K562 (cell line): ENCODE data around the gene FOXN1.

Experiments used
- FOXK2 ChIP-seq, 2 experiments: fragments of 450-650 bp; IDR thresholded peaks in 1 of 2; conservative IDR thresholded peaks in 1 of 2; 2 replicates each; pipeline ENCODE4 v1.6.1; 2016; ENCODE audit warnings: low read depth in 2 of 2, mild to moderate bottlenecking in 1 of 2
- GABPA ChIP-seq: fragments of 200-800 bp; sonication (Bioruptor generic); conservative IDR thresholded peaks from 2 replicates; pipeline ENCODE4 v1.6.1; 2016; ENCODE audit warnings: low read depth, missing genetic modification characterization, missing compliant biosample characterization
- HMG20B ChIP-seq: fragments of 250-450 bp; sonication (Bioruptor Pico); IDR thresholded peaks from 2 replicates; pipeline ENCODE4 v1.5.0; 2021; ENCODE audit warnings: mild to moderate bottlenecking
- L3MBTL2 ChIP-seq: fragments of 450-650 bp; IDR thresholded peaks from 2 replicates; pipeline ENCODE4 v1.6.1; 2016; ENCODE audit warnings: mild to moderate bottlenecking, moderate library complexity
- MYC ChIP-seq, 2 experiments: fragments of 250-450 bp in 1 of 2; sonication (Bioruptor Pico) in 1 of 2; IDR thresholded peaks; 2 replicates each; pipeline versions ENCODE4 v1.5.1 to v1.6.1; 2012 to 2021; ENCODE audit warnings: low read depth in 2 of 2, borderline replicate concordance in 1 of 2, improper control_type of control experiment in 1 of 2, low read length in 1 of 2, mild to moderate bottlenecking in 1 of 2, moderate library complexity in 1 of 2
- NR1H2 ChIP-seq: sonication (generic); formaldehyde crosslinking; IDR thresholded peaks from 2 replicates; pipeline ENCODE4 v1.4.0; 2020; ENCODE audit warnings: mild to moderate bottlenecking, missing genetic modification reagents
- POLR2A ChIP-seq: fragments of 450-650 bp; conservative IDR thresholded peaks from 2 replicates; pipeline ENCODE4 v1.6.1; 2016
- SRSF1 ChIP-seq: fragments of 200-400 bp; formaldehyde crosslinking; IDR thresholded peaks from 2 replicates; pipeline ENCODE4 v1.6.1; 2017; ENCODE audit warnings: mild to moderate bottlenecking, low read depth, low read length, moderate library complexity
- ZNF316 ChIP-seq: fragments of 450-650 bp; IDR thresholded peaks from 2 replicates; pipeline ENCODE4 v1.6.1; 2016
- ZNF431 ChIP-seq: sonication (generic); formaldehyde crosslinking; IDR thresholded peaks from 2 replicates; pipeline ENCODE4 v1.8.0; 2022; ENCODE audit warnings: mild to moderate bottlenecking, missing genetic modification reagents
- TF ChIP-seq, protein P1 (sequence below), 3 experiments: IDR thresholded peaks in 2 of 3; conservative IDR thresholded peaks in 1 of 3; 2 replicates each; pipeline ENCODE4 v1.5.1; 2011 to 2012; ENCODE audit warnings: low read length in 3 of 3, mild to moderate bottlenecking in 3 of 3, control low read depth in 2 of 3, improper control_type of control experiment in 1 of 3, inconsistent platforms in 1 of 3, low read depth in 1 of 3, mixed read lengths in 1 of 3, moderate library complexity in 1 of 3; ENCODE audit not compliant: insufficient read depth in 2 of 3
- TF ChIP-seq, protein P2 (sequence below): sonication (generic); formaldehyde crosslinking; IDR thresholded peaks from 2 replicates; pipeline ENCODE4 v1.8.0; 2023; ENCODE audit warnings: mild to moderate bottlenecking, missing genetic modification reagents
- TF ChIP-seq, protein P3 (sequence below), 2 experiments: fragments of 450-650 bp; formaldehyde crosslinking in 1 of 2; IDR thresholded peaks; 2 replicates each; pipeline versions ENCODE4 v1.4.0 to v1.6.1; 2014 to 2020; ENCODE audit warnings: mild to moderate bottlenecking in 2 of 2, borderline replicate concordance in 1 of 2, low read depth in 1 of 2
- TF ChIP-seq, protein P4 (sequence below): sonication (generic); formaldehyde crosslinking; IDR thresholded peaks from 2 replicates; pipeline ENCODE4 v1.9.0; 2022; ENCODE audit warnings: mild to moderate bottlenecking, missing genetic modification reagents

DNA sequence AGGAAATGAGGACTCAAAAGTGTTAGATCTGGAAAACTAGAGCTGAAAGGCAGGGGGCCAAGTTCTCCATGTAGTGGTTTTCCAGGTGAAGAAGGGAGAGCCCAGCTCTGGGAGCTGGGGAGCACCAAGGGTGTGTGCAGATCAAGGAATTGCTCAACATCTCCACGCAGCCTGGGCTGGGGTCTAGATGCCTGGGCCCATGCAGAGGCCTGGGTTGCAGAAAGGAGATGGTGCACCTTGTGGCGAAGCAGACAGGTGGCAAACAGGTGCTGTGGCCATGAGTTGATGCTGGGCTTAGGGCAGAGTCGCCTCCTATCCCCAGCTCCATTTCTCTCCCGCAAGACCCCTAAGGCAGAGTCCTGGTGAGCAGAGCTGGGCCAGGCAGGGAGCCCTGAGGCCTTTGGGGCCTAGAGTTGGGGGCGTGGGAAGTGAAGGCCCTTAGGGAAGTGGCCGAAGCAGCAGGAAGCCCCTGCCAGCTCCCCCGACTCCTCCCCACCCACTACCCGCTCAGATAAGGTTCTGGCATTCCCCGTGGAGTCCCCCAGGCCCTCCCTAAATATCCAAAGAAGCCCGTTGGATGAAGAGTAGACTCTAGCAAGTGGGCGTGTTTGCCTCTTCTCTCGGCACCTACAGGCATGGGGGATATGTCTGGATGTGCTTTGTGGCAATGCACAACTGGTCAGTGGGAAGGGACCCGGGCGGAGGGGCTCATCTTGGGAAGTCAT, 777 bp downstream of the FOXN1 start:
- TF ChIP-seq, protein P1, sequence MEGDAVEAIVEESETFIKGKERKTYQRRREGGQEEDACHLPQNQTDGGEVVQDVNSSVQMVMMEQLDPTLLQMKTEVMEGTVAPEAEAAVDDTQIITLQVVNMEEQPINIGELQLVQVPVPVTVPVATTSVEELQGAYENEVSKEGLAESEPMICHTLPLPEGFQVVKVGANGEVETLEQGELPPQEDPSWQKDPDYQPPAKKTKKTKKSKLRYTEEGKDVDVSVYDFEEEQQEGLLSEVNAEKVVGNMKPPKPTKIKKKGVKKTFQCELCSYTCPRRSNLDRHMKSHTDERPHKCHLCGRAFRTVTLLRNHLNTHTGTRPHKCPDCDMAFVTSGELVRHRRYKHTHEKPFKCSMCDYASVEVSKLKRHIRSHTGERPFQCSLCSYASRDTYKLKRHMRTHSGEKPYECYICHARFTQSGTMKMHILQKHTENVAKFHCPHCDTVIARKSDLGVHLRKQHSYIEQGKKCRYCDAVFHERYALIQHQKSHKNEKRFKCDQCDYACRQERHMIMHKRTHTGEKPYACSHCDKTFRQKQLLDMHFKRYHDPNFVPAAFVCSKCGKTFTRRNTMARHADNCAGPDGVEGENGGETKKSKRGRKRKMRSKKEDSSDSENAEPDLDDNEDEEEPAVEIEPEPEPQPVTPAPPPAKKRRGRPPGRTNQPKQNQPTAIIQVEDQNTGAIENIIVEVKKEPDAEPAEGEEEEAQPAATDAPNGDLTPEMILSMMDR (IDR thresholded peaks at IDR 0.05 in 2 of 3, conservative IDR thresholded peaks at IDR 0.05 in 1 of 3; ENCODE audit: insufficient read depth in 2 of 3, low read depth in 1 of 3, low read length in 3 of 3): no peak
- TF ChIP-seq FOXK2 (conservative IDR thresholded peaks at IDR 0.05 in 1 of 2, IDR thresholded peaks at IDR 0.05 in 1 of 2; ENCODE audit: low read depth in 2 of 2) (no peak), GABPA (no peak), ZNF431 (CRISPR knock-in tag) (no peak), SRSF1 (no peak), ZNF316 (no peak), L3MBTL2 (no peak), POLR2A (no peak), HMG20B (no peak), MYC (IDR thresholded peaks at IDR 0.05; ENCODE audit: low read depth, low read length) (no peak), MYC (CRISPR knock-in tag; IDR thresholded peaks at IDR 0.05; ENCODE audit: borderline replicate concordance, low read depth) (no peak), NR1H2 (CRISPR knock-in tag) (no peak)
- TF ChIP-seq, protein P2, sequence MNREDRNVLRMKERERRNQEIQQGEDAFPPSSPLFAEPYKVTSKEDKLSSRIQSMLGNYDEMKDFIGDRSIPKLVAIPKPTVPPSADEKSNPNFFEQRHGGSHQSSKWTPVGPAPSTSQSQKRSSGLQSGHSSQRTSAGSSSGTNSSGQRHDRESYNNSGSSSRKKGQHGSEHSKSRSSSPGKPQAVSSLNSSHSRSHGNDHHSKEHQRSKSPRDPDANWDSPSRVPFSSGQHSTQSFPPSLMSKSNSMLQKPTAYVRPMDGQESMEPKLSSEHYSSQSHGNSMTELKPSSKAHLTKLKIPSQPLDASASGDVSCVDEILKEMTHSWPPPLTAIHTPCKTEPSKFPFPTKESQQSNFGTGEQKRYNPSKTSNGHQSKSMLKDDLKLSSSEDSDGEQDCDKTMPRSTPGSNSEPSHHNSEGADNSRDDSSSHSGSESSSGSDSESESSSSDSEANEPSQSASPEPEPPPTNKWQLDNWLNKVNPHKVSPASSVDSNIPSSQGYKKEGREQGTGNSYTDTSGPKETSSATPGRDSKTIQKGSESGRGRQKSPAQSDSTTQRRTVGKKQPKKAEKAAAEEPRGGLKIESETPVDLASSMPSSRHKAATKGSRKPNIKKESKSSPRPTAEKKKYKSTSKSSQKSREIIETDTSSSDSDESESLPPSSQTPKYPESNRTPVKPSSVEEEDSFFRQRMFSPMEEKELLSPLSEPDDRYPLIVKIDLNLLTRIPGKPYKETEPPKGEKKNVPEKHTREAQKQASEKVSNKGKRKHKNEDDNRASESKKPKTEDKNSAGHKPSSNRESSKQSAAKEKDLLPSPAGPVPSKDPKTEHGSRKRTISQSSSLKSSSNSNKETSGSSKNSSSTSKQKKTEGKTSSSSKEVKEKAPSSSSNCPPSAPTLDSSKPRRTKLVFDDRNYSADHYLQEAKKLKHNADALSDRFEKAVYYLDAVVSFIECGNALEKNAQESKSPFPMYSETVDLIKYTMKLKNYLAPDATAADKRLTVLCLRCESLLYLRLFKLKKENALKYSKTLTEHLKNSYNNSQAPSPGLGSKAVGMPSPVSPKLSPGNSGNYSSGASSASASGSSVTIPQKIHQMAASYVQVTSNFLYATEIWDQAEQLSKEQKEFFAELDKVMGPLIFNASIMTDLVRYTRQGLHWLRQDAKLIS (CRISPR knock-in tag): no peak
- TF ChIP-seq, protein P3, sequence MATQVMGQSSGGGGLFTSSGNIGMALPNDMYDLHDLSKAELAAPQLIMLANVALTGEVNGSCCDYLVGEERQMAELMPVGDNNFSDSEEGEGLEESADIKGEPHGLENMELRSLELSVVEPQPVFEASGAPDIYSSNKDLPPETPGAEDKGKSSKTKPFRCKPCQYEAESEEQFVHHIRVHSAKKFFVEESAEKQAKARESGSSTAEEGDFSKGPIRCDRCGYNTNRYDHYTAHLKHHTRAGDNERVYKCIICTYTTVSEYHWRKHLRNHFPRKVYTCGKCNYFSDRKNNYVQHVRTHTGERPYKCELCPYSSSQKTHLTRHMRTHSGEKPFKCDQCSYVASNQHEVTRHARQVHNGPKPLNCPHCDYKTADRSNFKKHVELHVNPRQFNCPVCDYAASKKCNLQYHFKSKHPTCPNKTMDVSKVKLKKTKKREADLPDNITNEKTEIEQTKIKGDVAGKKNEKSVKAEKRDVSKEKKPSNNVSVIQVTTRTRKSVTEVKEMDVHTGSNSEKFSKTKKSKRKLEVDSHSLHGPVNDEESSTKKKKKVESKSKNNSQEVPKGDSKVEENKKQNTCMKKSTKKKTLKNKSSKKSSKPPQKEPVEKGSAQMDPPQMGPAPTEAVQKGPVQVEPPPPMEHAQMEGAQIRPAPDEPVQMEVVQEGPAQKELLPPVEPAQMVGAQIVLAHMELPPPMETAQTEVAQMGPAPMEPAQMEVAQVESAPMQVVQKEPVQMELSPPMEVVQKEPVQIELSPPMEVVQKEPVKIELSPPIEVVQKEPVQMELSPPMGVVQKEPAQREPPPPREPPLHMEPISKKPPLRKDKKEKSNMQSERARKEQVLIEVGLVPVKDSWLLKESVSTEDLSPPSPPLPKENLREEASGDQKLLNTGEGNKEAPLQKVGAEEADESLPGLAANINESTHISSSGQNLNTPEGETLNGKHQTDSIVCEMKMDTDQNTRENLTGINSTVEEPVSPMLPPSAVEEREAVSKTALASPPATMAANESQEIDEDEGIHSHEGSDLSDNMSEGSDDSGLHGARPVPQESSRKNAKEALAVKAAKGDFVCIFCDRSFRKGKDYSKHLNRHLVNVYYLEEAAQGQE (IDR thresholded peaks at IDR 0.05; ENCODE audit: borderline replicate concordance): no peak
- TF ChIP-seq, protein P3 (CRISPR knock-in tag; IDR thresholded peaks at IDR 0.05; ENCODE audit: low read depth): no peak
- TF ChIP-seq, protein P4, sequence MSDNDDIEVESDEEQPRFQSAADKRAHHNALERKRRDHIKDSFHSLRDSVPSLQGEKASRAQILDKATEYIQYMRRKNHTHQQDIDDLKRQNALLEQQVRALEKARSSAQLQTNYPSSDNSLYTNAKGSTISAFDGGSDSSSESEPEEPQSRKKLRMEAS: no peak
